Peyer's patch (tissue), 4 donors: ENCODE results near the gene DSTYK. TPM values are rescaled to one million over a fixed set of nuclear protein-coding genes. Genes with fewer than 3 reads are reported as not detected.

Experiments
- DNase-seq, 3 donors: peaks; one replicate each; pipeline ENCODE4 v3.0.0-alpha.2; 2017 to 2019
- H3K27ac ChIP-seq, 4 donors: fragments of 200-600 bp; sonication (generic); one replicate each; pipeline ENCODE4 v1.5.1; 2016 to 2019
- H3K27me3 ChIP-seq, 2 donors: fragments of 200-600 bp; sonication (generic); one replicate each; pipeline ENCODE4 v1.5.1; 2019
- H3K36me3 ChIP-seq, 3 donors: fragments of 200-600 bp; sonication (generic); one replicate each; pipeline ENCODE4 v1.5.1; 2016 to 2019
- H3K4me1 ChIP-seq, 4 donors: fragments of 200-600 bp; sonication (generic); one replicate each; pipeline ENCODE4 v1.5.1; 2016 to 2019
- H3K4me3 ChIP-seq, 4 donors: fragments of 200-600 bp; sonication (generic); 1 replicate in 3 of 4; 2 replicates in 1 of 4; pipeline ENCODE4 v1.5.1; 2016 to 2019; ENCODE audit warnings: mild to moderate bottlenecking in 1 of 4
- H3K9me3 ChIP-seq, 4 donors: fragments of 200-600 bp; sonication (generic); one replicate each; pipeline ENCODE4 v1.5.1; 2016 to 2019; ENCODE audit warnings: mild to moderate bottlenecking in 1 of 4
- CTCF ChIP-seq, 6 experiments: fragments of 450-650 bp in 4 of 6; fragments of 200-600 bp in 2 of 6; sonication (generic) in 1 of 6; IDR thresholded peaks; one replicate each; pipeline ENCODE4 v1.5.1; 2017 to 2019; ENCODE audit warnings: antibody characterized with exemption in 6 of 6, mild to moderate bottlenecking in 3 of 6, moderate library complexity in 1 of 6
- POLR2A ChIP-seq, 2 donors: fragments of 450-650 bp; IDR thresholded peaks; one replicate each; pipeline ENCODE4 v1.5.1; 2017; ENCODE audit warnings: antibody characterized with exemption in 2 of 2, mild to moderate bottlenecking in 2 of 2, moderate library complexity in 2 of 2
- total RNA-seq, 4 donors: library from RNA; depleted of rRNA; stranded (reverse); fragments of >200 nt; gene quantifications; one replicate each; pipeline ENCODE4 v1.1.0, GENCODE V29; 2016

Gene DSTYK
- total RNA-seq, 4 donors from 2014 or later, result 3.5 to 11.6 (median 6.8) TPM

GRCh38 chr1:205257735-205258134 is 46.2 kb upstream of the DSTYK start:
- Histone ChIP-seq H3K27ac (no peak overlapping the region), H3K36me3 (no peaks in the 10 kb centered on the region), H3K9me3 (no peaks in the 10 kb centered on the region), H3K4me3 (no peak overlapping the region), H3K27me3 (no peaks in the 10 kb centered on the region), H3K4me1 (peaks cover 0 to 19% (median 0%) of the 10 kb centered on the region in 4 donors)
- TF ChIP-seq CTCF (IDR thresholded peaks at IDR 0.05), result no peak
- TF ChIP-seq POLR2A (IDR thresholded peaks at IDR 0.05), result no peak
- no peak for DNase-seq

GRCh38 chr1:205256951-205257625 is 45.6 kb upstream of the DSTYK start:
- no peak for TF ChIP-seq CTCF (IDR thresholded peaks at IDR 0.05)
- no peak for TF ChIP-seq POLR2A (IDR thresholded peaks at IDR 0.05)
- Histone ChIP-seq H3K36me3 (no peaks in the 10 kb centered on the region), H3K27ac (no peak overlapping the region), H3K9me3 (no peaks in the 10 kb centered on the region), H3K27me3 (no peaks in the 10 kb centered on the region), H3K4me1 (peaks cover 0 to 12% (median 0%) of the 10 kb centered on the region in 4 donors), H3K4me3 (no peak overlapping the region)
- no peak for DNase-seq

- no peaks in the 10 kb centered on the region for H3K27me3 ChIP-seq
- no peak overlapping the region for H3K4me3 ChIP-seq
- peak; percentile 84 to 95 (median 91) for DNase-seq
- no peaks in the 10 kb centered on the region for H3K36me3 ChIP-seq
- peaks cover 0 to 5% (median 0%) of the 10 kb centered on the region in 4 donors for H3K4me1 ChIP-seq
- no peaks in the 10 kb centered on the region for H3K9me3 ChIP-seq
- TF ChIP-seq CTCF (IDR thresholded peaks at IDR 0.05) (peak; percentile 89 to 99 (median 98)), POLR2A (IDR thresholded peaks at IDR 0.05) (no peak)
- H3K27ac ChIP-seq, result no peak overlapping the region
These were observed 44.7 kb upstream of the DSTYK start for GRCh38 chr1:205255941-205256780.

GRCh38 chr1:205251576-205251975 is 40.1 kb upstream of the DSTYK start:
- no peak for DNase-seq
- Histone ChIP-seq H3K4me3 (no peak overlapping the region), H3K36me3 (no peaks in the 10 kb centered on the region), H3K9me3 (no peaks in the 10 kb centered on the region), H3K27ac (no peak overlapping the region), H3K4me1 (peaks cover 0 to 30% (median 0%) of the 10 kb centered on the region in 4 donors), H3K27me3 (no peaks in the 10 kb centered on the region)
- no peak for TF ChIP-seq POLR2A (IDR thresholded peaks at IDR 0.05)
- TF ChIP-seq CTCF (IDR thresholded peaks at IDR 0.05), result no peak

DNA sequence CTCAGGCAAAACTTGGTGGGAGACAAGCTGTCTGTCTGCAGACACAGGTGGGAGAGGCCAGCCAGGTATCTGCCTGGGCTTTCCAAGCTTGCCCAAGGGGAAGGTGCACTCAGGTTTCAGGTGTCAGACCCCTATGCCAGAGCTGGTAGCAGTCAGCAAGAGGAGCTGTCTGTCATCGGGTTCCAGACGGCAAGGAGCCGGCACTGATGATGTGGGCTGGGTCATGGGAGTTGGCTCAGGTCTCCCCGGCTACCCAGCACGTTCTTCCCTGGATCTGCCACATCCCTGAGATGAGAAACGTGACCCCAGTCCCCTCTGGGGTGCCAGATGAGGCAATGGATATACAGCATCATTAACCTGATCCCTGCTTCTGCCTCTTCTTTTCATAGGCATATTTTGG is 39.2 kb upstream of the DSTYK start:
- H3K4me3 ChIP-seq, result no peak overlapping the region
- no peak for DNase-seq
- H3K4me1 ChIP-seq, result peaks cover 0 to 39% (median 0%) of the 10 kb centered on the region in 4 donors
- H3K9me3 ChIP-seq, result no peaks in the 10 kb centered on the region
- TF ChIP-seq CTCF (IDR thresholded peaks at IDR 0.05), result no peak
- TF ChIP-seq POLR2A (IDR thresholded peaks at IDR 0.05), result no peak
- no peaks in the 10 kb centered on the region for H3K27me3 ChIP-seq
- no peaks in the 10 kb centered on the region for H3K36me3 ChIP-seq
- no peak overlapping the region for H3K27ac ChIP-seq
